ENCODE data around the gene HBS1L.

DNA sequence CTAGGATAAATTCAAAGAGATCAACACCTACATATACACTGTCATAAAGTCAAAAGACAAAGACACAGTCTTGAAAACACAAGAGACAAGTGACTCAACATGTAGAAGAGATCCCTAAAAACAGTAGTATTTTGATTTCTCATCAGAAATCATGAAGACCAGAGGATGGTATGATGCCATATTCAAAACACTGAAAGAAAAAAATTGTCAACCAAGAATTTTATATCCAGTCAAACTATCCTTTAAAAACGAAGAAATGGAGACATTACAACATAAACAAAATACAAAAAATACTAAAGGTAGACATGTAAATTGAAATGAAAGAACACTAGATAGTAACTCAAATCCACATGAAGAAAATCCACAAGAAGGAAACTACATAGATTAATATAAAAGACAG, 27.3 kb upstream of the HBS1L start:
- no peak for TF ChIP-seq POLR2A (IDR thresholded peaks at IDR 0.05)
- TF ChIP-seq, protein P1, sequence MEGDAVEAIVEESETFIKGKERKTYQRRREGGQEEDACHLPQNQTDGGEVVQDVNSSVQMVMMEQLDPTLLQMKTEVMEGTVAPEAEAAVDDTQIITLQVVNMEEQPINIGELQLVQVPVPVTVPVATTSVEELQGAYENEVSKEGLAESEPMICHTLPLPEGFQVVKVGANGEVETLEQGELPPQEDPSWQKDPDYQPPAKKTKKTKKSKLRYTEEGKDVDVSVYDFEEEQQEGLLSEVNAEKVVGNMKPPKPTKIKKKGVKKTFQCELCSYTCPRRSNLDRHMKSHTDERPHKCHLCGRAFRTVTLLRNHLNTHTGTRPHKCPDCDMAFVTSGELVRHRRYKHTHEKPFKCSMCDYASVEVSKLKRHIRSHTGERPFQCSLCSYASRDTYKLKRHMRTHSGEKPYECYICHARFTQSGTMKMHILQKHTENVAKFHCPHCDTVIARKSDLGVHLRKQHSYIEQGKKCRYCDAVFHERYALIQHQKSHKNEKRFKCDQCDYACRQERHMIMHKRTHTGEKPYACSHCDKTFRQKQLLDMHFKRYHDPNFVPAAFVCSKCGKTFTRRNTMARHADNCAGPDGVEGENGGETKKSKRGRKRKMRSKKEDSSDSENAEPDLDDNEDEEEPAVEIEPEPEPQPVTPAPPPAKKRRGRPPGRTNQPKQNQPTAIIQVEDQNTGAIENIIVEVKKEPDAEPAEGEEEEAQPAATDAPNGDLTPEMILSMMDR (IDR thresholded peaks at IDR 0.05 in 8 of 11, conservative IDR thresholded peaks at IDR 0.05 in 3 of 11), result no peak
